Vagina (tissue), 2 donors: Measurements from ENCODE around the gene COPS6. TPM values are rescaled to one million over a fixed set of nuclear protein-coding genes. Genes with fewer than 3 reads are reported as not detected.
A peak's percentile ranks its signal among the peaks of the same experiment; 100 is the strongest.
"Not testable (repeated sequence)": the region's sequence is repeated elsewhere in the genome, so short reads cannot be mapped to it uniquely, and the experiment has no call there.

Experiments used
- DNase-seq, 2 donors: peaks; one replicate each; pipeline ENCODE4 v3.0.0-alpha.2; 2017; ENCODE audit errors: extremely low spot score in 2 of 2
- H3K27ac ChIP-seq: fragments of 200-600 bp; sonication (generic); one replicate; pipeline ENCODE4 v1.5.1; 2019
- H3K27me3 ChIP-seq: fragments of 200-600 bp; sonication (generic); one replicate; pipeline ENCODE4 v1.5.1; 2019
- H3K36me3 ChIP-seq, 2 donors: fragments of 200-600 bp; sonication (generic); one replicate each; pipeline ENCODE4 v1.5.1; 2017 to 2019
- H3K4me1 ChIP-seq: fragments of 200-600 bp; sonication (generic); one replicate; pipeline ENCODE4 v1.5.1; 2019
- H3K4me3 ChIP-seq, 2 donors: fragments of 200-600 bp; sonication (generic); 1 replicate in 1 of 2; 2 replicates in 1 of 2; pipeline ENCODE4 v1.5.1; 2016 to 2019
- H3K9me3 ChIP-seq: fragments of 200-600 bp; sonication (generic); one replicate; pipeline ENCODE4 v1.5.1; 2019
- CTCF ChIP-seq, 3 experiments: fragments of 450-650 bp in 2 of 3; fragments of 200-600 bp in 1 of 3; sonication (generic) in 1 of 3; IDR thresholded peaks; one replicate each; pipeline ENCODE4 v1.5.1; 2017 to 2019; ENCODE audit warnings: antibody characterized with exemption in 3 of 3, mild to moderate bottlenecking in 2 of 3, moderate library complexity in 2 of 3
- POLR2A ChIP-seq, 2 donors: fragments of 450-650 bp; IDR thresholded peaks; one replicate each; pipeline ENCODE4 v1.6.1; 2017; ENCODE audit warnings: antibody characterized with exemption in 2 of 2, mild to moderate bottlenecking in 2 of 2, moderate library complexity in 2 of 2
- POLR2AphosphoS5 ChIP-seq, 2 donors: sonication (generic); formaldehyde crosslinking; IDR thresholded peaks; one replicate each; pipeline ENCODE4 v1.9.0; 2017; ENCODE audit warnings: antibody characterized with exemption in 2 of 2, mild to moderate bottlenecking in 2 of 2, low read depth in 1 of 2; ENCODE audit not compliant: insufficient read depth in 1 of 2
- intact Hi-C: fragments of 100-400 bp; cut with DNase I; formaldehyde crosslinking; loops from one replicate; pipeline ENCODE4 v1.15.1; 2023
- total RNA-seq: library from RNA; depleted of rRNA; stranded (reverse); fragments of >200 nt; gene quantifications from one replicate; pipeline ENCODE4 v1.2.3, GENCODE V29; 2016

The COPS6 gene
- total RNA-seq, 1 donor from 2014 or later = 59.9 TPM

GRCh38 chr7:100126931-100127865, 38.4 kb downstream of the COPS6 start, which contains the start of gene MBLAC1:
Gene MBLAC1 (plus strand): TSS chr7:100126967. CDS start chr7:100127396, 429 bp downstream.
- intact Hi-C loops = no loop called here

GRCh38 chr7:100127866-100128636, 39.3 kb downstream of the COPS6 start:
- Histone ChIP-seq H3K9me3 (no peaks in the 10 kb centered on the region), H3K4me1 (peaks cover 41% of the 10 kb centered on the region), H3K4me3 (peak overlapping the region; percentile 86 to 92), H3K27me3 (no peaks in the 10 kb centered on the region), H3K36me3 (no peaks in the 10 kb centered on the region), H3K27ac (peak overlapping the region; percentile 96)
- no peak for DNase-seq
- no peak for TF ChIP-seq POLR2AphosphoS5 (IDR thresholded peaks at IDR 0.05; ENCODE audit: insufficient read depth in 1 of 2, low read depth in 1 of 2)
- TF ChIP-seq POLR2A (IDR thresholded peaks at IDR 0.05) = no peak
- no peak for TF ChIP-seq CTCF (IDR thresholded peaks at IDR 0.05)
- intact Hi-C loops = no loop called here

More at GRCh38 chr7:100126931-100127865, 38.4 kb downstream of the COPS6 start, which contains the start of gene MBLAC1:
- Histone ChIP-seq H3K27me3 (no peaks in the 10 kb centered on the region), H3K4me1 (peaks cover 41% of the 10 kb centered on the region), H3K9me3 (no peaks in the 10 kb centered on the region), H3K27ac (peak within 1 kb of the TSS; percentile 96), H3K36me3 (no peaks in the 10 kb centered on the region), H3K4me3 (peak within 1 kb of the TSS; percentile 86 to 92)
- peak; percentile 62 to 86 for TF ChIP-seq POLR2AphosphoS5 (IDR thresholded peaks at IDR 0.05; ENCODE audit: insufficient read depth in 1 of 2, low read depth in 1 of 2)
- TF ChIP-seq POLR2A (IDR thresholded peaks at IDR 0.05) = no peak
- no peak for TF ChIP-seq CTCF (IDR thresholded peaks at IDR 0.05)
- no peak for DNase-seq

- TF ChIP-seq POLR2AphosphoS5 (IDR thresholded peaks at IDR 0.05; ENCODE audit: insufficient read depth in 1 of 2, low read depth in 1 of 2) = no peak
- TF ChIP-seq CTCF (IDR thresholded peaks at IDR 0.05) = no peak
- TF ChIP-seq POLR2A (IDR thresholded peaks at IDR 0.05) = no peak
- no peaks in the 10 kb centered on the region for H3K36me3 ChIP-seq
- intact Hi-C loops = no loop called here
- peaks cover 41% of the 10 kb centered on the region for H3K4me1 ChIP-seq
- H3K4me3 ChIP-seq = peak overlapping the region in 1 of 2 donors; percentile 86
- peak overlapping the region; percentile 96 for H3K27ac ChIP-seq
- DNase-seq = no peak
- no peaks in the 10 kb centered on the region for H3K9me3 ChIP-seq
- H3K27me3 ChIP-seq = no peaks in the 10 kb centered on the region
Observed at GRCh38 chr7:100128637-100128963, 39.8 kb downstream of the COPS6 start.

- H3K36me3 ChIP-seq, H3K27ac ChIP-seq, H3K4me3 ChIP-seq, DNase-seq, H3K9me3 ChIP-seq, H3K27me3 ChIP-seq: not testable (repeated sequence)
- intact Hi-C loops = loop anchor here (10.0 kb wide), 1 partner anchor 85 kb away; the partner anchor contains the start of gene PVRIG
- H3K4me1 ChIP-seq = peaks cover 34% of the 10 kb centered on the region
Observed at GRCh38 chr7:100130220-100130607, 41.4 kb downstream of the COPS6 start.

- no peaks in the 10 kb centered on the region for H3K27me3 ChIP-seq
- DNase-seq = no peak
- H3K27ac ChIP-seq = no peak overlapping the region
- H3K36me3 ChIP-seq = no peaks in the 10 kb centered on the region
- no peak for TF ChIP-seq POLR2A (IDR thresholded peaks at IDR 0.05)
- peak; percentile 70 to 88 (median 76) for TF ChIP-seq CTCF (IDR thresholded peaks at IDR 0.05)
- peak in 1 of 2 donors; percentile 38 for TF ChIP-seq POLR2AphosphoS5 (IDR thresholded peaks at IDR 0.05; ENCODE audit: insufficient read depth in 1 of 2, low read depth in 1 of 2)
- H3K4me1 ChIP-seq = peaks cover 28% of the 10 kb centered on the region
- H3K9me3 ChIP-seq = no peaks in the 10 kb centered on the region
- H3K4me3 ChIP-seq = peak overlapping the region in 1 of 2 donors; percentile 13
- intact Hi-C loops = loop anchor here (10.0 kb wide), 1 partner anchor 84 kb away; the partner anchor contains the start of gene PVRIG
Observed at GRCh38 chr7:100130608-100131453, 42.1 kb downstream of the COPS6 start.
